ENCODE measurements around the gene LST1.

The LST1 gene

DNA sequence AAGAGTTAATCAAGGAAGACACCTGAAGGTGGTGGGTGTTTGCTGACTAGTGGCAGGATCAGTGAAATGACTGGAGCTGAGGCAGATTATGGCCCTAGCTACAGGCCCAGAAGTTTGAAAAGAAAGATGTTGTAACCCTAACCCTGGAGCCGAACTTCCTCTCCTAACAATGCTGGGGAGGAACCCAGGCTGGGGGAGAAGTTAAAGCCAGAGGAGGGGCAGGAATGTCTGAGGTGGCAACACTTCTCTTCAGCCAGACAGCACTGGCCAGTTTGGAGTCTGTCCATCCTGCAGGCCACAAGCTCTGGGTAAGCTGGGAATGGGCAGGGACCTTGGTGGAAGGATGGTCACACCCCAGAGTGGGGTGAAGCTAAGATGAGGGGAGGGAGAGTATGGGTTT lies at the start of gene LST1:
Gene LST1 (plus strand): TSS at position 270 of the 400 bp plus-strand sequence. CDS start 1,023 bp downstream, outside the sequence.
- peak; percentile 84 for DNase-seq (ENCODE audit: low read depth)

DNA sequence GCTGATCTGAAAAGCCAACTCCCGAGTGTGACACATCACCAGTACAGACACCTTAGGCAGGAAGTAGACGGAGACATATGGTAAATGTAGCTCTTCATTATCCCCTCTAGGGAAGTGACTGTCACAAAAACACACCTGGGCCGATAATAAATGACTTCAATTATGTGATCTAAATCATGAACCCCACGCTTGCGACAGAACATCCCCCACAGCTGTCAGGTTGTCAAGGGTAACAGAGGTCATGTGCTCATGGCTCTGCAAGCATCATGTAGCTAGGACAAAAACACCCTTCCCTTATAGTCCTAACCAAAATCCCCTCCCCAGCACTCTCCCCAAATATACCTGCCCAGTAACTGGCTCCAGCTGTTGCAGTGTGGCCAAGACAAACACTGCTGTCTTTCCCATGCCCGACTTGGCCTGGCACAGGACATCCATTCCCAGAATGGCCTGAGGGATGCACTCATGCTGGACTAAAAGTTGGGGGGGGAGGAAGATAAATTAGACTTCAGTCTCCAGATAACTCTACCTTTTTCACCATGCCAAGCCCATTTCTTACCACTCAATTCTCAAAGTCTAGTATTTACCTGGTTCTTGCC lies 47.2 kb upstream of the LST1 start:
- DNase-seq (ENCODE audit: low read depth), result no peak

DNA sequence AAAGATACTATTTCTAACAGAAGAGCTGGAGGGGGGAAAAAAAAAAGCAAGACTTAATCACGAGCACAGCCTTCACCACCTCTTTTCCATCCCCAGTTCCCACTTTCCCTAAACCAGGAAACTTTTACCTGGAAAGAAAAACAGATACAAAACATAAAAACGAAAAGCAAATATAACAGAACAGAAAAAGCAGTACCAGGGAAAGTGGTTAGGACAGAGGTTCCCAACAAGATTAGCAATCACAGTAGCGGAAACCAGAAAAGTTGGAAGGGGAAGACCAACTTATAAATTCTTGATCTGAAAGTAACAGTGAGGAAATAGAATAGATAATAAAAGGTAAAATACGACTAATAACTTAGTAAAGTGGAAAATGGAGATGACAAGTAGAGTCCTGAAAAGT lies 45.4 kb upstream of the LST1 start:
- no peak for DNase-seq (ENCODE audit: low read depth)

- DNase-seq (ENCODE audit: low read depth), result no peak
Observed at GRCh38 chr6:31541059-31541657, 44.9 kb upstream of the LST1 start.

- peak; percentile 96 for DNase-seq (ENCODE audit: low read depth)
Observed at GRCh38 chr6:31541658-31542521, 44.2 kb upstream of the LST1 start, which contains the start of gene DDX39B. Gene DDX39B (minus strand): TSS chr6:31542003. CDS start chr6:31540532, 1,471 bp downstream.

GRCh38 chr6:31543639-31544038 lies 42.4 kb upstream of the LST1 start:
- DNase-seq (ENCODE audit: low read depth), result no peak

- DNase-seq (ENCODE audit: low read depth), result no peak
Observed at GRCh38 chr6:31544676-31545075, 41.4 kb upstream of the LST1 start.

GRCh38 chr6:31545291-31545690 lies 40.8 kb upstream of the LST1 start:
- DNase-seq (ENCODE audit: low read depth), result no peak

- DNase-seq (ENCODE audit: low read depth), result peak; percentile 86
Observed at GRCh38 chr6:31546339-31546957, 39.6 kb upstream of the LST1 start, which contains the start of gene ATP6V1G2. Gene ATP6V1G2 (minus strand): TSS chr6:31546608. CDS start chr6:31546559, 49 bp downstream.

GRCh38 chr6:31546958-31547726 lies 38.9 kb upstream of the LST1 start, which contains the start of gene NFKBIL1:
Gene NFKBIL1 (plus strand): TSS chr6:31547608. CDS start chr6:31547695, 87 bp downstream.
- peak; percentile 94 for DNase-seq (ENCODE audit: low read depth)

GRCh38 chr6:31547727-31548543 lies 38.1 kb upstream of the LST1 start:
- no peak for DNase-seq (ENCODE audit: low read depth)

- no peak for DNase-seq (ENCODE audit: low read depth)
Observed at GRCh38 chr6:31548544-31548873, 37.6 kb upstream of the LST1 start.

DNA sequence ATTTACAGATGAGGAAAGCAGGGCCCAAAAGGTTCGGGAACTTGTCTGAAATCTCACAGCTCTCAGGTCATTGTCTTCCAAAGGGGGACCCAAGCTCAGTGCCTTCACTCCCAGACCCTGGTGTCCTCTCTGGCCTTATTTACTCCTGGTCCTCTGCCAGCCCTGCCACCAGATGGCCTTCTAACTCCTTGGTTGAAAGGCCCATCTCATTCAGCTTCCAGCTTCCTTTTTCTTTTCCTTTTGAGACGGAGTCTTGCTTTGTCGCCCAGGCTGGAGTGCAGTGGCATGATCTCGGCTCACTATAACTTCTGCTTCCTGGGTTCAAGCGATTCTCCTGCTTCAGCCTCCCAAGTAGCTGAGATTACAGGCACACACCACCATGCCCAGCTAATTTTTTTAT lies 34.7 kb upstream of the LST1 start:
- DNase-seq (ENCODE audit: low read depth), result peak; percentile 56

DNA sequence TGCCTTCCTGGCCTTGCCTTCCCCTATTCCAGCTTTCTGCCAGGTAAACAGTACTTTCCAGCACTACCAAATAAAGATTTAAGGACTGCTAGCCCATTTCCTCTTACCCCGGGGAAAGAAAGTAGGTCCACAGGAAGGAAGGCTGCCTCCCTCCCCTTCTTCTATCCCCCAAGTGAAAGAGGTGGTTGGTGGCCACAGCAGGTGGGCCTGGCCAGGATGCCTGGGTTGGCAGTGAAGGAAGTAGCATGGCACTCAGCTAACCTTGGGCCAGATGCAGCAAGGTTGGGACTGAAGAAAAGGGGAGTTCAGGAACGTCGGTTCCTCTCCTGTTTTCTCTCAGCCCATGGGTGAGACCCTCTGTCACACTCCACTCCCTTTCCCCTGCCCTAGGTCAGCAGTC lies 29.8 kb upstream of the LST1 start:
- DNase-seq (ENCODE audit: low read depth), result no peak

DNA sequence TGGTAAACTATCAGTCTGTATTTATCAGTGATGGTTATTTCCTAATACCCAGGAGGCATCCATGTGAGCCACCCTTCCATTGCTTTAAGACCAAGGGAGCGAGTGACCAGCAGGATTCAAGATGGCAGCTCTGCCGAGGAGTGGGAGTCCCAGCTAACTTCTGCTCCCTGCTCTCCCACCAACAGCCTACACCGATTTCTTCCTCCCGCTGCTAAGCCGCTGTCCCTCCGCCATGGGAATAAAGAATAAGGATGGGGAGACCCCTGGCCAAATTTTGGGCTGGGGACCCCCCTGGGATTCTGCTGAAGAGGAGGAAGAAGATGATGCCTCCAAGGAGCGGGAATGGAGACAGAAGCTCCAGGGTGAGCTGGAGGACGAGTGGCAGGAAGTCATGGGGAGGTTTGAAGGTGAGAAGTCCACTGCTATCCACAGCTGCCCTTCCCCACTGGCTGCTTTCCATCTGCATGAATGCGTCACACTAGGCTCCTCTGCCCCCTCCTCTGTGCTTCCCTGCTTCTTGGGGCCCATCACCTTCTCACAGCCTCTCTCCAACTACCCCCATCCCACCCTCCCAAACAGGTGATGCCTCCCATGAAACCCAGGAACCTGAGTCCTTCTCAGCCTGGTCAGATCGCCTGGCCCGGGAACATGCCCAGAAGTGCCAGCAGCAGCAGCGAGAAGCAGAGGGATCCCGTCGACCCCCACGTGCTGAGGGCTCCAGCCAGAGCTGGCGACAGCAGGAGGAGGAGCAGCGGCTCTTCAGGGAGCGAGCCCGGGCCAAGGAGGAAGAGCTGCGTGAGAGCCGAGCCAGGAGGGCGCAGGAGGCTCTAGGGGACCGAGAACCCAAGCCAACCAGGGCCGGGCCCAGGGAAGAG lies 28.4 kb upstream of the LST1 start:
- DNase-seq (ENCODE audit: low read depth), result no peak

- no peak for DNase-seq (ENCODE audit: low read depth)
Observed at GRCh38 chr6:31558318-31558625, 27.8 kb upstream of the LST1 start.

DNA sequence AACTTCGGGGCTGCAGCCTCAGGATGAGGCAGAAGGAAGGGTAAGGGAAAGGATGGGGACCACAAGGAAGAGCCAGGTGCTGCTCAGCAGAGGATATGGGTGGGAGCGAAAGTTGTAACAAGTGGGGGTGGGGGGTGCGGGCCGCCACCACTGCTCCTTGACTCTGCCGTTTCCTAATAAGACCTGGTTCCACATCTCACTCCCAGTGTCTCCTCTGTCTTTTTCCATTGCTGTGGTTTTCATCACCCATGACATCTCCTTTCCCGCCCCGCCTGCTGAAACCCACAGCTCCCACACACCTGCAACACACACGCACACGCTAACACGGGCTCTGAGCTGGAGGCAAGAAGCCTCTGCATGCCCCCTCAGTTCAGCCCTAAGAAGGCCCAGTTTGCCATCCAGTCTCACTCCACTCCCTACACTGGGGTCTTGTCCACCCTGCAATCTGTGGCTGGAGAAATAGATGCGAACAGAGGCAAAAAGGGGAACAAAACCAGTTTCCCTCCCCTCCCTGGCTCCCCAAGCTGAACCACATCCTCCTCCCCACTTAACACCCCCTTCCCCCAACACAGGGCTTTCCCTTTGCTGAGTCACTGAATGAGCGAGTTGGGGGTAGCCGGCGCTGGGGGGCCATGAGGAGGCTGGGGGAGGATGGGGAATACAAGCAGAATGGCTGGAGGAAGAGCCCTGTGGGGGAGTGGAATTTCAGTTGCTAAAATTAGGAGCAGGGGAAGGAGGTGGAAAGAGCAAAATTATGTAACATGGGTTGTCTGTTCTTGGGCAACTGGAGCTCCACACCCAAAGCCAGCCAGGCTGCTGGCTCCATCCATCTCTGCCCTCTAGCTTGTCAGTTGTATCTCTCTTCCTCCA lies 27.2 kb upstream of the LST1 start:
- peak; percentile 93 for DNase-seq (ENCODE audit: low read depth)

DNA sequence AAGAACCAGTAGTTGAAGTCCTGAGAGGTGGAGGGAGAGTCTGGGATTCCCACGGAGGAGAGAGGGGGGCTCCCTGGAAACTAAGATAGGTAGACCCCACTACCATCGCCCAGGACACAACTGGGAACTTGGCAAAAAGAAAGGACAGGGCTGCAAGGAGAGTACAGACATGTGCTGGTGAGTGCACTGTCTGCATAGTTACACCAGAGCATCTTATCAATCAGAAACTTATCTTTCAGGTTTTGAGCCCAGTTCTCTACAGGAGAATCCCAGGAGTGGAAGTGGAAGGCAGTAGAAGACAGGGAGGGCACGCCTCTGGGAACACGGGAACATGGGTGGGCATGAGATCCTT lies 26.5 kb upstream of the LST1 start:
- DNase-seq (ENCODE audit: low read depth), result no peak
